GM12864 (cell line): Measurements from ENCODE around the gene GABRB3.

Source experiments
- DNase-seq: peaks from one replicate; pipeline ENCODE4 v3.0.0-alpha.2; 2011; ENCODE audit warnings: low read depth
- H3K4me3 ChIP-seq: 2 replicates; pipeline ENCODE4 v1.5.1; 2011; ENCODE audit warnings: mild to moderate bottlenecking, low read depth, low read length, control low read depth
- TF ChIP-seq, protein P1 (sequence below): IDR thresholded peaks from 2 replicates; pipeline ENCODE4 v1.5.1; 2011; ENCODE audit warnings: low read depth, mild to moderate bottlenecking, moderate library complexity, low read length, control low read depth, inconsistent platforms; ENCODE audit errors: missing control alignments

The GABRB3 gene

GRCh38 chr15:26639966-26640365 lies 132.9 kb downstream of the GABRB3 start:
- no peak overlapping the region for H3K4me3 ChIP-seq
- TF ChIP-seq, protein P1, sequence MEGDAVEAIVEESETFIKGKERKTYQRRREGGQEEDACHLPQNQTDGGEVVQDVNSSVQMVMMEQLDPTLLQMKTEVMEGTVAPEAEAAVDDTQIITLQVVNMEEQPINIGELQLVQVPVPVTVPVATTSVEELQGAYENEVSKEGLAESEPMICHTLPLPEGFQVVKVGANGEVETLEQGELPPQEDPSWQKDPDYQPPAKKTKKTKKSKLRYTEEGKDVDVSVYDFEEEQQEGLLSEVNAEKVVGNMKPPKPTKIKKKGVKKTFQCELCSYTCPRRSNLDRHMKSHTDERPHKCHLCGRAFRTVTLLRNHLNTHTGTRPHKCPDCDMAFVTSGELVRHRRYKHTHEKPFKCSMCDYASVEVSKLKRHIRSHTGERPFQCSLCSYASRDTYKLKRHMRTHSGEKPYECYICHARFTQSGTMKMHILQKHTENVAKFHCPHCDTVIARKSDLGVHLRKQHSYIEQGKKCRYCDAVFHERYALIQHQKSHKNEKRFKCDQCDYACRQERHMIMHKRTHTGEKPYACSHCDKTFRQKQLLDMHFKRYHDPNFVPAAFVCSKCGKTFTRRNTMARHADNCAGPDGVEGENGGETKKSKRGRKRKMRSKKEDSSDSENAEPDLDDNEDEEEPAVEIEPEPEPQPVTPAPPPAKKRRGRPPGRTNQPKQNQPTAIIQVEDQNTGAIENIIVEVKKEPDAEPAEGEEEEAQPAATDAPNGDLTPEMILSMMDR, result no peak
- DNase-seq, result no peak

DNA sequence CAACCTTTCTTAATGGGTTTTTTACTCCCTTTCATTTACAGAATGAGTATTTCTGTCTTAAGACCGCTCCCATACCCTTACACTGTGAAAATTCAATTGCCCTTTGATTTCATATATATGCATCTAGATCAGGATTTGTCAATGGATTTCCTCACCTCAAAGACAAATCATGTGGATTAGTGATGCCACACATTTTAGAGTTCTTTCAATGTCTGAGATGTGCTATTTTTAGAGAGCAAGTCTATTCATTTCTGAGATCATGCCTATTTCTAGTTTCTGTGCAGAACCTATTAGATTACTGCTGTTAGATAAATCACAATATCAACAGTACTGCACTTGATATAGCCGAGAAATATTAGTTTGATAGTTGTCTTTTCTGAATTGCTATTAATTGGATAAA lies 137.3 kb downstream of the GABRB3 start:
- TF ChIP-seq, protein P1, result no peak
- H3K4me3 ChIP-seq, result no peak overlapping the region
- DNase-seq, result no peak

DNA sequence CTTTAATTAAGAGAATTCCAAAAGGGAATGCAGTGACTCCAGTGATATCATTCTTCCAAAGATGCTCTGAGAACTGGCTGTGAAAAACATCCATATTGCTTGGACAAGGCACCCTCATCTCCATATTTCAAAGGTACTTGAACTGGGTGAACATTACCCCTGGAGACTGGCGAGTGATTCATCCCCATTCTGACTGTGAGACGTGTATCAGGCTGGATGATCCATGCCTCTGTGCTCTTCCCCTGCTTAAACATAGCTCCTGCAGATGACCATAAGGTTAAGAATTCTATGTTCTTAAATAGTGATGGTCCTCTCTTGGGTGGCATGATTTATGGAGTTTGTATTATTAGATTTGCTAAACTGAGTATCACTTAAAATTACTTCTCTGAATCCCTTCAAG lies 137.8 kb downstream of the GABRB3 start:
- no peak overlapping the region for H3K4me3 ChIP-seq
- DNase-seq, result no peak
- TF ChIP-seq, protein P1, result no peak

- DNase-seq, result no peak
Observed at GRCh38 chr15:26634319-26634718, 138.5 kb downstream of the GABRB3 start.

DNA sequence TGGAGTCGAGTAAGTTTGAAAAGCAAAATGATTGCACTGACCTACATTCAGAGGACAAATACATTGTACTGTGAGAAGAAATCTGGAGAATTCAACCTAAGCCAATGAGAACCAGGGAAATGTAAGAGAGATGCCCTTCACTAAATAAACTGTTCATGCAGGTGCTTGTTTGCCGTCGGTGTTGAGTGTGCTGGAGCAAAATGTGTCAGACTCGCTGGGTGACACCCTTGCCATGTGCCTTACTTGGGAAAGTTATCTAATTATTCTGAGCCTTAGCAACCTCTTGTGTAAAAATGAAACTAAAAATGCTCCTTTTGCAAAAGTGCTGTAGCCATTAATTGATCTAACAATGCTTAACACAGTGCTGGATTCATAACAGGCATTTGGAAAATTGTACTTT lies 140.4 kb downstream of the GABRB3 start:
- no peak overlapping the region for H3K4me3 ChIP-seq
- no peak for DNase-seq
- TF ChIP-seq, protein P1, result no peak

More at GRCh38 chr15:26634319-26634718, 138.5 kb downstream of the GABRB3 start:
- TF ChIP-seq, protein P1, result no peak
- H3K4me3 ChIP-seq, result no peak overlapping the region

- no peak overlapping the region for H3K4me3 ChIP-seq
- DNase-seq, result no peak
- TF ChIP-seq, protein P1, result no peak
Observed at GRCh38 chr15:26631894-26632293, 141.0 kb downstream of the GABRB3 start.

GRCh38 chr15:26630857-26631256 lies 142.0 kb downstream of the GABRB3 start:
- no peak overlapping the region for H3K4me3 ChIP-seq
- TF ChIP-seq, protein P1, result no peak
- DNase-seq, result no peak
